D341Med (cell line): ENCODE results near the gene C1R.

Experiments used
- DNase-seq: peaks from one replicate; pipeline ENCODE4 v3.0.0; 2012; ENCODE audit warnings: low spot score

C1R gene

GRCh38 chr12:7035463-7035862 is 56.8 kb downstream of the C1R start:
- no peak for DNase-seq

- no peak for DNase-seq
Measured at GRCh38 chr12:7034464-7034863, 57.8 kb downstream of the C1R start.

- DNase-seq: no peak
Measured at GRCh38 chr12:7032990-7033389, 59.3 kb downstream of the C1R start.

- DNase-seq: no peak
Measured at GRCh38 chr12:7031306-7031705, 60.9 kb downstream of the C1R start.
